HepG2 (cell line): ENCODE data around the gene LRRC45. TPM values are rescaled to one million over a fixed set of nuclear protein-coding genes. Genes with fewer than 3 reads are reported as not detected.

Experiments used
- JDP2 ChIP-seq: sonication (generic); formaldehyde crosslinking; IDR thresholded peaks from 2 replicates; pipeline ENCODE4 v1.8.1; 2022; ENCODE audit warnings: missing genetic modification reagents, borderline replicate concordance
- KDM1A ChIP-seq: IDR thresholded peaks from 2 replicates; pipeline ENCODE4 v1.6.1; 2016; ENCODE audit warnings: missing compliant biosample characterization
- KDM4B ChIP-seq: sonication (generic); formaldehyde crosslinking; IDR thresholded peaks from 2 replicates; pipeline ENCODE4 v1.4.0; 2020; ENCODE audit warnings: missing genetic modification reagents
- LRRFIP1 ChIP-seq: sonication (generic); formaldehyde crosslinking; conservative IDR thresholded peaks from 2 replicates; pipeline ENCODE4 v1.4.0; 2020; ENCODE audit warnings: missing genetic modification reagents
- MXI1 ChIP-seq: IDR thresholded peaks from 3 replicates; pipeline ENCODE4 v1.6.1; 2012; ENCODE audit warnings: low read depth, low read length, inconsistent platforms, borderline replicate concordance
- MZF1 ChIP-seq: sonication (generic); formaldehyde crosslinking; IDR thresholded peaks from 2 replicates; pipeline ENCODE4 v1.8.1; 2023; ENCODE audit warnings: mild to moderate bottlenecking, missing genetic modification reagents, borderline replicate concordance
- NFYB ChIP-seq: sonication (generic); formaldehyde crosslinking; IDR thresholded peaks from 2 replicates; pipeline ENCODE4 v1.4.0; 2020; ENCODE audit warnings: missing genetic modification reagents
- PHF5A ChIP-seq: IDR thresholded peaks from one replicate; pipeline ENCODE4 v1.6.1; 2018; ENCODE audit warnings: low read depth, missing genetic modification reagents; ENCODE audit not compliant: unreplicated experiment
- REL ChIP-seq: sonication (generic); formaldehyde crosslinking; conservative IDR thresholded peaks from 2 replicates; pipeline ENCODE4 v1.8.0; 2022; ENCODE audit warnings: mild to moderate bottlenecking, missing genetic modification reagents, moderate library complexity
- RFX5 ChIP-seq: IDR thresholded peaks from 2 replicates; pipeline ENCODE4 v1.6.1; 2011; ENCODE audit warnings: low read depth, low read length, improper control_type of control experiment
- SRF ChIP-seq: IDR thresholded peaks from 2 replicates; pipeline ENCODE4 v1.6.1; 2011; ENCODE audit warnings: mild to moderate bottlenecking, low read depth, low read length, moderate library complexity
- SYNCRIP ChIP-seq: fragments of 200-400 bp; formaldehyde crosslinking; IDR thresholded peaks from 2 replicates; pipeline ENCODE4 v1.6.1; 2018; ENCODE audit warnings: mild to moderate bottlenecking, low read depth, low read length; ENCODE audit not compliant: insufficient read depth
- TRIM24 ChIP-seq: sonication (generic); formaldehyde crosslinking; IDR thresholded peaks from 2 replicates; pipeline ENCODE4 v1.8.0; 2022; ENCODE audit warnings: mild to moderate bottlenecking, missing genetic modification reagents
- ZBTB38 ChIP-seq: sonication (generic); formaldehyde crosslinking; IDR thresholded peaks from 2 replicates; pipeline ENCODE4 v1.5.1; 2020; ENCODE audit warnings: mild to moderate bottlenecking, missing genetic modification reagents
- ZKSCAN8 ChIP-seq: IDR thresholded peaks from 2 replicates; pipeline ENCODE4 v1.6.1; 2016; ENCODE audit warnings: borderline replicate concordance, missing genetic modification reagents, missing compliant biosample characterization
- ZNF160 ChIP-seq: sonication (generic); formaldehyde crosslinking; IDR thresholded peaks from 2 replicates; pipeline ENCODE4 v1.8.0; 2022; ENCODE audit warnings: mild to moderate bottlenecking, inconsistent platforms, missing genetic modification reagents
- polyA plus RNA-seq, 8 experiments: library from polyadenylated mRNA; depleted of rRNA in 3 of 8; stranded (reverse) in 7 of 8; unstranded in 1 of 8; fragments of >200 nt; fragmentation: Illumina TruSeq in 4 of 8; extraction: Trizol in 4 of 8; gene quantifications; 2 replicates each; pipeline versions ENCODE4 v1.2.1 to v1.2.3, GENCODE V29; 2011 to 2016; ENCODE audit warnings: low read depth in 4 of 8, missing spikeins in 1 of 8, mixed read lengths in 1 of 8; ENCODE audit not compliant: insufficient read depth in 1 of 8
- total RNA-seq, 5 experiments: library from RNA; depleted of rRNA; stranded (reverse); fragments of >200 nt; fragmentation: Illumina TruSeq; extraction: Trizol; gene quantifications; 2 replicates each; pipeline ENCODE4 v1.2.3, GENCODE V29; 2016; ENCODE audit warnings: low read depth in 1 of 5
- TF ChIP-seq, protein P1 (sequence below): sonication (generic); formaldehyde crosslinking; IDR thresholded peaks from 2 replicates; pipeline ENCODE4 v1.5.0; 2020; ENCODE audit warnings: mild to moderate bottlenecking, missing genetic modification reagents
- TF ChIP-seq, protein P2 (sequence below): sonication (generic); formaldehyde crosslinking; IDR thresholded peaks from 2 replicates; pipeline ENCODE4 v1.4.0; 2020; ENCODE audit warnings: mild to moderate bottlenecking, missing genetic modification reagents
- TF ChIP-seq, protein P3 (sequence below): sonication (generic); formaldehyde crosslinking; IDR thresholded peaks from 2 replicates; pipeline ENCODE4 v1.5.1; 2020; ENCODE audit warnings: missing genetic modification reagents, mild to moderate bottlenecking, borderline replicate concordance
- TF ChIP-seq, protein P4 (sequence below): sonication (generic); formaldehyde crosslinking; IDR thresholded peaks from 2 replicates; pipeline ENCODE4 v1.4.0; 2020; ENCODE audit warnings: missing genetic modification reagents, mild to moderate bottlenecking, borderline replicate concordance

The LRRC45 gene
- total and polyA plus RNA-seq, 2 of the 13 experiments (the other 11 are each of a cell fraction or from before 2014, with no cell fraction given), result 11.6 to 48.1 TPM

- TF ChIP-seq, protein P1, sequence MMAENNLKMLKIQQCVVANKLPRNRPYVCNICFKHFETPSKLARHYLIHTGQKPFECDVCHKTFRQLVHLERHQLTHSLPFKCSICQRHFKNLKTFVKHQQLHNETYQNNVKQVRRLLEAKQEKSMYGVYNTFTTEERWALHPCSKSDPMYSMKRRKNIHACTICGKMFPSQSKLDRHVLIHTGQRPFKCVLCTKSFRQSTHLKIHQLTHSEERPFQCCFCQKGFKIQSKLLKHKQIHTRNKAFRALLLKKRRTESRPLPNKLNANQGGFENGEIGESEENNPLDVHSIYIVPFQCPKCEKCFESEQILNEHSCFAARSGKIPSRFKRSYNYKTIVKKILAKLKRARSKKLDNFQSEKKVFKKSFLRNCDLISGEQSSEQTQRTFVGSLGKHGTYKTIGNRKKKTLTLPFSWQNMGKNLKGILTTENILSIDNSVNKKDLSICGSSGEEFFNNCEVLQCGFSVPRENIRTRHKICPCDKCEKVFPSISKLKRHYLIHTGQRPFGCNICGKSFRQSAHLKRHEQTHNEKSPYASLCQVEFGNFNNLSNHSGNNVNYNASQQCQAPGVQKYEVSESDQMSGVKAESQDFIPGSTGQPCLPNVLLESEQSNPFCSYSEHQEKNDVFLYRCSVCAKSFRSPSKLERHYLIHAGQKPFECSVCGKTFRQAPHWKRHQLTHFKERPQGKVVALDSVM (CRISPR knock-in tag), result no peak
- TF ChIP-seq JDP2 (no peak), PHF5A (no peak), SRF (no peak), TRIM24 (CRISPR knock-in tag) (no peak), KDM1A (CRISPR knock-in tag) (no peak), ZNF160 (CRISPR knock-in tag) (no peak), KDM4B (no peak), ZBTB38 (CRISPR knock-in tag) (peak; percentile 92), NFYB (CRISPR knock-in tag) (no peak), RFX5 (no peak), SYNCRIP (no peak), REL (peak; percentile 85; the same call in 1 of the 2 replicates), LRRFIP1 (CRISPR knock-in tag) (no peak), ZKSCAN8 (CRISPR knock-in tag) (no peak), MZF1 (CRISPR knock-in tag) (no peak), MXI1 (peak; percentile 62; the same call in 1 of the 3 replicates)
- TF ChIP-seq, protein P2, sequence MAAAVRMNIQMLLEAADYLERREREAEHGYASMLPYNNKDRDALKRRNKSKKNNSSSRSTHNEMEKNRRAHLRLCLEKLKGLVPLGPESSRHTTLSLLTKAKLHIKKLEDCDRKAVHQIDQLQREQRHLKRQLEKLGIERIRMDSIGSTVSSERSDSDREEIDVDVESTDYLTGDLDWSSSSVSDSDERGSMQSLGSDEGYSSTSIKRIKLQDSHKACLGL (CRISPR knock-in tag), result peak; percentile 75; the same call in 1 of the 2 replicates
- TF ChIP-seq, protein P3, sequence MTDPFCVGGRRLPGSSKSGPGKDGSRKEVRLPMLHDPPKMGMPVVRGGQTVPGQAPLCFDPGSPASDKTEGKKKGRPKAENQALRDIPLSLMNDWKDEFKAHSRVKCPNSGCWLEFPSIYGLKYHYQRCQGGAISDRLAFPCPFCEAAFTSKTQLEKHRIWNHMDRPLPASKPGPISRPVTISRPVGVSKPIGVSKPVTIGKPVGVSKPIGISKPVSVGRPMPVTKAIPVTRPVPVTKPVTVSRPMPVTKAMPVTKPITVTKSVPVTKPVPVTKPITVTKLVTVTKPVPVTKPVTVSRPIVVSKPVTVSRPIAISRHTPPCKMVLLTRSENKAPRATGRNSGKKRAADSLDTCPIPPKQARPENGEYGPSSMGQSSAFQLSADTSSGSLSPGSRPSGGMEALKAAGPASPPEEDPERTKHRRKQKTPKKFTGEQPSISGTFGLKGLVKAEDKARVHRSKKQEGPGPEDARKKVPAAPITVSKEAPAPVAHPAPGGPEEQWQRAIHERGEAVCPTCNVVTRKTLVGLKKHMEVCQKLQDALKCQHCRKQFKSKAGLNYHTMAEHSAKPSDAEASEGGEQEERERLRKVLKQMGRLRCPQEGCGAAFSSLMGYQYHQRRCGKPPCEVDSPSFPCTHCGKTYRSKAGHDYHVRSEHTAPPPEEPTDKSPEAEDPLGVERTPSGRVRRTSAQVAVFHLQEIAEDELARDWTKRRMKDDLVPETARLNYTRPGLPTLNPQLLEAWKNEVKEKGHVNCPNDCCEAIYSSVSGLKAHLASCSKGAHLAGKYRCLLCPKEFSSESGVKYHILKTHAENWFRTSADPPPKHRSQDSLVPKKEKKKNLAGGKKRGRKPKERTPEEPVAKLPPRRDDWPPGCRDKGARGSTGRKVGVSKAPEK (CRISPR knock-in tag), result no peak
- TF ChIP-seq, protein P4, sequence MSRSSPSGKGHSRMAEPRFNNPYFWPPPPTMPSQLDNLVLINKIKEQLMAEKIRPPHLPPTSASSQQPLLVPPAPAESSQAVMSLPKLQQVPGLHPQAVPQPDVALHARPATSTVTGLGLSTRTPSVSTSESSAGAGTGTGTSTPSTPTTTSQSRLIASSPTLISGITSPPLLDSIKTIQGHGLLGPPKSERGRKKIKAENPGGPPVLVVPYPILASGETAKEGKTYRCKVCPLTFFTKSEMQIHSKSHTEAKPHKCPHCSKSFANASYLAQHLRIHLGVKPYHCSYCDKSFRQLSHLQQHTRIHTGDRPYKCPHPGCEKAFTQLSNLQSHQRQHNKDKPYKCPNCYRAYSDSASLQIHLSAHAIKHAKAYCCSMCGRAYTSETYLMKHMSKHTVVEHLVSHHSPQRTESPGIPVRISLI (CRISPR knock-in tag), result no peak; the same call in 1 of the 2 replicates
Measured at GRCh38 chr17:81976332-81977210, 46.5 kb upstream of the LRRC45 start (continued).
